8988T (cell line): ENCODE data around the gene ZC3H12A.

Experiments used
- DNase-seq: peaks from one replicate; pipeline ENCODE4 v3.0.0; 2011

ZC3H12A gene

GRCh38 chr1:37474046-37474696, at the start of gene ZC3H12A:
ZC3H12A (plus strand) TSS chr1:37474580; CDS start chr1:37475497, 917 bp downstream.
- DNase-seq: peak; percentile 83

GRCh38 chr1:37425221-37425620, 49.2 kb upstream of the ZC3H12A start:
- DNase-seq: no peak

- no peak for DNase-seq
These were observed 45.4 kb upstream of the ZC3H12A start for GRCh38 chr1:37429029-37429428.

GRCh38 chr1:37430103-37430985, 44.0 kb upstream of the ZC3H12A start:
- no peak for DNase-seq

GRCh38 chr1:37432716-37433115, 41.7 kb upstream of the ZC3H12A start:
- no peak for DNase-seq

- DNase-seq: no peak
These were observed 41.2 kb upstream of the ZC3H12A start for GRCh38 chr1:37433171-37433570.

- peak; percentile 79 for DNase-seq
These were observed 39.8 kb upstream of the ZC3H12A start for GRCh38 chr1:37434292-37435225.

- DNase-seq: no peak
These were observed 37.3 kb upstream of the ZC3H12A start for GRCh38 chr1:37437087-37437486.

- no peak for DNase-seq
These were observed 36.1 kb upstream of the ZC3H12A start for GRCh38 chr1:37438037-37438868.

GRCh38 chr1:37438869-37439343, 35.5 kb upstream of the ZC3H12A start:
- DNase-seq: no peak

GRCh38 chr1:37439349-37439995, 34.9 kb upstream of the ZC3H12A start:
- no peak for DNase-seq

GRCh38 chr1:37441490-37441889, 32.9 kb upstream of the ZC3H12A start:
- no peak for DNase-seq

- DNase-seq: no peak
These were observed 32.2 kb upstream of the ZC3H12A start for GRCh38 chr1:37442139-37442538.

- no peak for DNase-seq
These were observed 31.7 kb upstream of the ZC3H12A start for GRCh38 chr1:37442644-37443043.

- no peak for DNase-seq
These were observed 27.5 kb upstream of the ZC3H12A start for GRCh38 chr1:37446874-37447273.

- DNase-seq: no peak
These were observed 26.2 kb upstream of the ZC3H12A start for GRCh38 chr1:37448185-37448584.

GRCh38 chr1:37448691-37449417, 25.5 kb upstream of the ZC3H12A start:
- no peak for DNase-seq

- DNase-seq: no peak
These were observed 24.4 kb upstream of the ZC3H12A start for GRCh38 chr1:37449936-37450335.

- no peak for DNase-seq
These were observed 22.0 kb upstream of the ZC3H12A start for GRCh38 chr1:37452416-37452815.

GRCh38 chr1:37453647-37454046, 20.7 kb upstream of the ZC3H12A start:
- no peak for DNase-seq

GRCh38 chr1:37455516-37455915, 18.9 kb upstream of the ZC3H12A start:
- DNase-seq: no peak
